ENCODE measurements around the gene ERO1B. TPM values are rescaled to one million over a fixed set of nuclear protein-coding genes. Genes with fewer than 3 reads are reported as not detected.
"Not testable (repeated sequence)": the region's sequence is repeated elsewhere in the genome, so short reads cannot be mapped to it uniquely, and the experiment has no call there.

The ERO1B gene, protein sequence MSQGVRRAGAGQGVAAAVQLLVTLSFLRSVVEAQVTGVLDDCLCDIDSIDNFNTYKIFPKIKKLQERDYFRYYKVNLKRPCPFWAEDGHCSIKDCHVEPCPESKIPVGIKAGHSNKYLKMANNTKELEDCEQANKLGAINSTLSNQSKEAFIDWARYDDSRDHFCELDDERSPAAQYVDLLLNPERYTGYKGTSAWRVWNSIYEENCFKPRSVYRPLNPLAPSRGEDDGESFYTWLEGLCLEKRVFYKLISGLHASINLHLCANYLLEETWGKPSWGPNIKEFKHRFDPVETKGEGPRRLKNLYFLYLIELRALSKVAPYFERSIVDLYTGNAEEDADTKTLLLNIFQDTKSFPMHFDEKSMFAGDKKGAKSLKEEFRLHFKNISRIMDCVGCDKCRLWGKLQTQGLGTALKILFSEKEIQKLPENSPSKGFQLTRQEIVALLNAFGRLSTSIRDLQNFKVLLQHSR
- polyA plus RNA-seq (ENCODE audit: insufficient read length in 4 of 4), result 10 to 100 TPM in 3 of 4 donors, 1 to 10 TPM in 1; 6.1 to 15.1 (median 12.9) TPM

DNA sequence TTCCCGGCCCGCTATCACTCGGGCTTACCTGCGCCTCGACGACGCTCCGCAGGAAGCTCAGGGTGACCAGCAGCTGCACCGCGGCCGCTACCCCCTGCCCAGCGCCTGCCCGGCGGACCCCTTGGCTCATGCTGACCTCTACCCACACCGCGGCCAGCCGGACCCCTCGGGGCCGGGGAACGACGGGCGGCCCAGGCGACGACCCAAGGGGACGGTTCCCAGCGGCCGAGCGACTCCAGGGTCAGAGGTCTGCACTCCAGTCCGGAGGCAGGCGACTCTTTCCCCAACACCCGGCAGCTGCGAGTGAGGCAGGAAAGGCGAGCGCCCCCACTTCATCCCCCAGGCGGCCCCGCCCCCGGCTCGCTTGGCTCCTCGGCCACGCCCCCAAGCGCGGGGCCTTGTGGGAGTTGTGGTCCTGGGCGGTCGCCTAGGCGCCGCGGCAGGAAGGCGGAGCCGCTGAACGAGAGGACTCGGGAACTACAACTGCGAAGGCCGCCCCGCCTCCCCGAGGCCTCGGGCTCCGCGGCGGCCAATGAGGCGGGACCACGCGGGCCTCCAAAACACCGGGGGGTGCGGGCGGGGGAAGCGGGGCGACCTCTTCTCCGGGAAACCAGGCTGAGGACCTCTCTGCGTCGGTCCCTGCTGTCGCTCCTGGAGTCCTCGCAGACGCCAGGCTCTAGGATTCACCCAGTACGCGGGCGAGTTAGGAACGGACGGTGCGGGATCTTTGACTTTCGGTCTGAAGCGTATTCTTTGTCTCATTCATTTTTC, at the start of gene ERO1B:
ERO1B (minus strand) TSS at position 305 of the 771 bp plus-strand sequence; CDS start at position 130, 175 bp downstream.
- peak; percentile 89 to 95 (median 94) for DNase-seq (ENCODE audit: low read depth in 4 of 4, low spot score in 3 of 4)

DNA sequence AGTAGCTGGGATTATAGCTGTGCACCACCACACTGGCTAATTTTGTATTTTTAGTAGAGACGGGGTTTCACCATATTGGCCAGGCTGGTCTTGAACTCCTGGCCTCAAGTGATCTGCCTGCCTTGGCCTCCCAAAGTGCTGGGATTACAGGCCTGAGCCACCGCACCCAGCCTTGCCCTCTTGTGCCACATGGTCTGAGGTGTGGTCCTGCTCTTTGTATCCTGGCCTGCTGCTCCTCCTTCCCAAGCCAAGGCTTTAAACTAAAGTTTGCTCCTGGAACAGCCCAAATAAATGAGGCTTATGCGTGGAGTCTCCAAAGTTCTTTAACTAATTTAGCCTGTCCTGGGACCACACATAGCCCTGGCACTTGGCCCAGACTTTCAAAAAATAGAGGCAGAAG, 49.7 kb upstream of the ERO1B start:
- not testable (repeated sequence) for DNase-seq (ENCODE audit: low read depth in 4 of 4, low spot score in 3 of 4)

DNA sequence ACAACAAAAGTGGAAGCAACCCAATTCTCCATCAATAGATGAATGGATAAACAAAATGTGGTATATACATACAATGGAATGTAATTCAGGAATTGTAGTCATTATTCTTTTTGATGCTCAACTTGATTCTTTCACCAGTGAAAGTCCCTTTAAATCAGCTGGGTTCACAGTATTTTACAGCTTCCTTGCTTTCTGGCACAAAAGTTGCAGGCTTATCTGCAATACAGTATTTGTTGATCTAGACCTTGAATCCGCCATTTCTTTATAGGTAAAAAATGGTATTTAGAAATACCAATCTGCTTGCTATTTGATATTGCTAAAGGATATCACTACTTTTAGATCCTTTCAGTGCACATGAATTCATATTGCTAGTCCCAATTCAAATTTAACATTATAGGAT, 44.7 kb upstream of the ERO1B start:
- no peak for DNase-seq (ENCODE audit: low read depth in 4 of 4, low spot score in 3 of 4)

DNA sequence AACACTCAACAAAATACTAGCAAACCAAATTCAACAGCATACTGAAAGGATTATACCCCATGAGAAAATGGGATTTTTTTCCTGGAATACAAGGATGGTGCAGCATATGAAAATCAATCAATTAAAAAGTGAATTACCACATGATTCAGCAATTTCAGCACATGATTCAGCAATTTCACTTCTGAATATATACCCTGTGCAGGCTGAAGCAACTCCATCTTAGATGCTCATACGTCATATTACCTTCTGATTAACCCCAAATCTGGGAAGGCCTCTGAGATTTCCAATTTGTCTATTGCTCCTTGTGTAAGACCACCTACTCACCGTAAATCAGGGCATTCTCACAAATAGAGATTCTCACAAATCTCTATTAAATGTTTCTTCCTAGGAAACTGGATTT, 43.8 kb upstream of the ERO1B start:
- no peak for DNase-seq (ENCODE audit: low read depth in 4 of 4, low spot score in 3 of 4)

DNA sequence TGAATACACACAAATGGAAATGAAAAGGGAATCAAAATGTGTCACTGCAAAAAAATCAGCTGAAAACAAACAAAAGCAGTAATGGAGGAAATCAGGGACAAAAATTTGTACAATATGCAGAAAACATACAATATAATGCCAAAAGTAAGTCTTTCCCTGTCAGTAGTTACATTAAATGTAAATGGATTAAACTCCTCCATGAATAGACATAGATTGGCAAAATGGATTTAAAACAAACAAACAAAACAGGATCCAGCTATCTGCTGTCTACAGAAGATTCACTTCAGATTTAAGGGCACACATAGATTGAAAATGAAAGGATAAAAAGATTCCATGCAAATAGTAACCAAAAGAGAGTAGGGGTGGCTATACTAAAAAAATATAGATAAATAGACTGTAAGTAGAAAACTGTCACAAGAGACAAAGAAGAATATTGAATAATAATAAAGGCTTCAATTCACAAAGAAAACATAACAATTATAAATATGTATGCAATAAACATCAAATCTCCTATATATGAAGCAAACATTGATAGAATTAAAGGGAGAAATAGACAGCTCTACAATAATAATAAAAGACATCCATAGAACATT, 42.2 kb upstream of the ERO1B start:
- no peak for DNase-seq (ENCODE audit: low read depth in 4 of 4, low spot score in 3 of 4)

DNA sequence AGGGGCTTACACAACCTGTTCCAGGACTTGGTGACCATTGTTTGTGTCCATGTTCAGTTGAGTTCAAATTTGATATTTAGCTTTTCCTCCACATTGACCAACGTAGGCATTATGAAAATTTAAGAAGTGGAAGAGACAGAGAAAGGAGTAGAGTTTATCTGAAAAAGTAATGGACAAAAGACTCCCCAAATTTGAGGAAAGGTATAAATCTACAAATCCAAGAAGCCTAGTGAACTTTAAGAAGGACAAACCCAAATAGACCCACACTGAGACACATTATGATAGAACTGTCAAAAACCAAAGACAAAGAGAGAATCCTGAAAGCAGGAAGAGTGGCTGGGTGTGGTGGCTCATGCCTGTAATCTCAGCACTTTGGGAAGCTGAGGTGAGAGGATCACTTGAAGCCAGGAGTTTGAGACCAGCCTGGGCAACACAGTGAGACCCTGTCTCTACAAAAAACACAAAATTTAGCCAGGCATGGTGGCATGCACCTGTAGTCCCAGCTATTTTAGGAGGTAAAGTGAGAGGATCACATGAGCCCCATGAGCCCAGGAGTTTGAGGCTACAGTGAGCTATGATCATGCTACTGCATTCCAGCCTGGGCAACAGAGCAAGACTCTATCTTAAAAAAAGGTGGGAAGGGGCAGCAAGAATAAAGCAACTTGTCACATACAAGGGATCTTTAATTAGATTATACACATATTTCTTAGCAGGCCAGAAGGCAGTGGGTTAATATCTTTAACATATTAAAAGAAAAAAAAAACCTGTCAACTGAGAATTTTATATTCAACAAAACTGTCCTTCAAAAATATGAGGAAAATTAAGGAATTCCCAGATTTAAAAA, 41.0 kb upstream of the ERO1B start:
- DNase-seq (ENCODE audit: low read depth in 4 of 4, low spot score in 3 of 4), result no peak

DNA sequence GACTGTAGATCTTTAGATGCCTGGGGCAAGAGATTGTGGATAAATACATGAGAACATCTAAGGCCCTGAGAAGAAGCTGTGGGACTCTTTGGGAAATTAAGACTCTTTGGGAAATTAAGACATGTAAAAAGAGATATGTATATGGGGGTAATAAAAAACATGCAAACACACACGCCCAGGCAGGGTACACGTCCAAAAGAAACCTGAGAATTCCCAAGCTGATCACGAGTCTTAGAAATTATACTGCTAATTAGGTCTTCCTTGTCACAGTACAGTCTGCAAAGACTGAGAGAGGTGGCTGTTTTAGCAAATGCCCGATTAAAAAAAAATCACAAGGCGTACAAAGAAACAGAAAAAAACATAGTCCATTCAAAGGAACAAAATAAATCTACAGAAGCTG, 39.3 kb upstream of the ERO1B start:
- no peak for DNase-seq (ENCODE audit: low read depth in 4 of 4, low spot score in 3 of 4)

DNA sequence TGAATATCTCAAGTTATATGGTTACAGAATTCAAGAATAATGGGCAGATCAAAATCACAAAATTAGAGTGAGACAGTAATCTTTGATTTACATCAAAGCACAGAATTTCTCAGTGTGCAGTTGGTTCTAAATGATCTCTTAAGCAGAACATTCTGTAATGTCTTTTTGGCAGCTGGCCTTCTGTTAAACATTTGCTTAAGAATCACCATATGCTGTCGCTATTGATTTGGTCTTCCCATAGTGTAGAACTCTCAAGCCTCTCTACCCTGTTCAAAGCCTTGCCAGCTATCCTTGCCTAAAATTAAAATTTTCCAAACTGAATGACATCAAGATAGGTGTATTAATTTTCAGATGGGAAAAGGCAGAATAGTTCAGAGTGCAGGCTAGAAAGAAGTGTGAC, 38.9 kb upstream of the ERO1B start:
- no peak for DNase-seq (ENCODE audit: low read depth in 4 of 4, low spot score in 3 of 4)

DNA sequence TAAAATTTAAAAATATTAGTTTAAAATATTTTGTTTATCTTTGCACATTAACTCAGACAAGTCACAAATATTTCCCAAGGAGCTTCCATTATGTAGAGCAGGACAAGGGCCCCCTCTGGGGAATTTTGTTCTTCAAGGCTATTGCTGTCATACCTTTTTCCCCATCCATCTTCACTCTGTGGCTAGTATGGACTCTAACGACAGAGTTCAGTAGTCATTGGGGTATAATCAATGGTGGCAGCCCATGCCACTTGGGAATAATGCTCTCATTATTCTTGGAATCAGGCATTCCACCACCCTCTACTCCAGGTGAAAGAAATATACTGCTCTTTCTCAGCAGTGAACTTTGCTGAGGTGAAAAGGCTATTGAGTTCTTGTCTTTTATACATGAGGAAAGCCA, 38.5 kb upstream of the ERO1B start:
- no peak for DNase-seq (ENCODE audit: low read depth in 4 of 4, low spot score in 3 of 4)

DNA sequence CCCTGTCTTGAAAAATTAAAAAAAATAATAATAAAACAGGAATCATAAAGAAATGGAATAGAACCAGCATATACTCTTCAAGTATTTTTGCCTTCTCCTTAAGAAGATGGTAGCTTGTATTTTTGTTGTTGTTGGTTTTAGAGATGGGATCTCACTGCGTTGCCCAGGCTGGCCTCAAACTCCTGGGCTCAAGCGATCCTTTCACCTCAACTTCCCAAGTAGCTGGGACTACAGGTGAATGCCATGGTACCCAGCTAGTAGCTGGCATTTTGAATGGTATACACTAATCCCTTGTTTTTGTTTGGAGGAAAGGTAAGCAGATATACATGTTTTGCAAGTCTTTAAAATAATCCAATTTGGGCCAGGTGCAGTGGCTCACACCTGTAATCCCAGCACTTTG, 34.7 kb upstream of the ERO1B start:
- no peak for DNase-seq (ENCODE audit: low read depth in 4 of 4, low spot score in 3 of 4)

DNA sequence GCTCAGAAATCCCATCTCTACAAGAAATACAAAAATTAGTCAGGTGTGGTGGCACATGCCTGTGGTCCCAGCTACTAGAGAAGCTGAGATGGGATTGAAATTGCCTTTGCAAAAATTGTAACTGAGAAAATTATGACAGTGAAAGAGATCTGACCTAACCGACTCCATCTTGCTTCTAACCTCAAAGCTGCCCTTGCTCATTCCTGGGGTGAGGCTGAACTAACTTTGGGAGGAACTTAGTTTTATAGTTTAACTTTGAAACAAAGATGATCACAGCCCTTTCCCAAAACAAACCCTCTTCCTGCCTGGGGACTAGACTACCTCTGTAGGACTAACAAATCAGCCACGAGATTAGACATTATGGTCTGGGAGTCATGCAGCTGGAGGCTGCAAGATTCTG, 33.8 kb upstream of the ERO1B start:
- no peak for DNase-seq (ENCODE audit: low read depth in 4 of 4, low spot score in 3 of 4)

DNA sequence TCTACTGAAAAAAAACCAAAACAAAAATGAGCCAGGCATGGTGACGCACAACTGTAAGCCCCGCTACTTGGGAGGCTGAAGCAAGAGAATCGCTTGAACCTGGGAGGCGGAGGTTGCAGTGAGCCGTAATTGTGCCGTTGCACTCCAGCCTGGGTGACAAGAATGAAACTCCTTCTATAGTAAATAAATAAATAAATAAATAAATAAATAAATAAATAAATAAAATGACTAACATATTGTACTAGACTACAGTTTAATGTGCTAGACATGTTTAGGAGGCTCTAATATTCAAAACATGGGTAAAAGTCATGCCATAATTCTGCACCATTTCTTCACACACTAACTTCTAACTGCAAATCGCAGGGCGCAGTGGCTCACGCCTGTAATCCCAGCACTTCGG, 33.3 kb upstream of the ERO1B start:
- DNase-seq (ENCODE audit: low read depth in 4 of 4, low spot score in 3 of 4), result no peak

DNA sequence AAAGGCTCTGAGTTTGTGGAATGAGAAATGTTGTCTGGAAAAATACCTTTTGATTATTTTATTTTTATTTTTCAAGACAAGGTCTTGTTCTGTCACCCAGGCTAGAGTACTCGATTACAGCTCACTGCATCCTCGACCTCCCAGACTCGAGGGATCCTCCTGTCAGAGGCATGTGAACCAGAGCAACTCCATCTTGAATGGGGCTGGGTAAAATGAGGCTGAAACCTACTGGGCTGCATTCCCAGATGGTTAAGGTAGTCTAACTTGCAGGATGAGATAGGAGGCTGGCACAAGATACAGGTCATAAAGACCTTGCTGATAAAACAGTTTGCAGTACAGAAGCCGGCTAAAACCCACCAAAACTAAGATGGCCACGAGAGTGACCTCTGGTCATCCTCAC, 32.3 kb upstream of the ERO1B start:
- not testable (repeated sequence) for DNase-seq (ENCODE audit: low read depth in 4 of 4, low spot score in 3 of 4)

DNA sequence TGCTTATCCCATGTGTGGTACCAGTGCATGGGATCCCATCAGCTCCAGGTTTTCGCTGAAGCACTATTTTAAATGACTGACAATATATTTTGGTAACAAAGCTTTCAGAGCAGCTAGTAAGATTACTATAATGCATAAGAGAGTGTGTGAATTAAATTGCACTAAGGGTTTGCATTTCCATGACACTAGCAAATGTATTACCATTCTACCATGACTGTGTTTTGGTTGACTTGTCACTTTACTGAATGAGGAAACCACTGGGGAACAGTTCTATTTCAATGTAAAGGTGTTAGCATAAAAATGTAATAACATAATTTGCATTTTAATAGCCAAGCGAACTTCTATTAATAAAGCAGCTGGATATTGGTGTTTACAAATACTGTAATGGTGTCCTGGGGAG, 31.7 kb upstream of the ERO1B start:
- no peak for DNase-seq (ENCODE audit: low read depth in 4 of 4, low spot score in 3 of 4)

DNA sequence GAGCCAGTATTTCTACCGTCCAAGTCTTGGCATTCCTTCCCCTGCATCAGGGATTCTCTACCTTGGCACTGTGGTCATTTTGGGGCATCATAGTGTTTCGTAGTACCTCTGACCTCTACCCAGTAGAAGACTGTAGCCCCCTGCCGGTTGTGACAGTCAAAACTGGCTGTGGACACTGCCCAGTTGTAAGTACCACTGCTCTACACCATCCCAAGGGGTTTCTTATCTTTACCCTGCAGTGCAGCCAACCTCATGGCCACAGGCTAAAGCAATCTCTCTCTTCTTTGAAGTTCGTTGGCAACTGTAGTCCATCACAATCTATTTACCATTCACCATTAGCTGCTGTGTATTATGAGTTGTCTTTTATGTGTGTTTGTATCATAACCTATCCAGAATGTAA, 29.3 kb upstream of the ERO1B start:
- DNase-seq (ENCODE audit: low read depth in 4 of 4, low spot score in 3 of 4), result no peak

DNA sequence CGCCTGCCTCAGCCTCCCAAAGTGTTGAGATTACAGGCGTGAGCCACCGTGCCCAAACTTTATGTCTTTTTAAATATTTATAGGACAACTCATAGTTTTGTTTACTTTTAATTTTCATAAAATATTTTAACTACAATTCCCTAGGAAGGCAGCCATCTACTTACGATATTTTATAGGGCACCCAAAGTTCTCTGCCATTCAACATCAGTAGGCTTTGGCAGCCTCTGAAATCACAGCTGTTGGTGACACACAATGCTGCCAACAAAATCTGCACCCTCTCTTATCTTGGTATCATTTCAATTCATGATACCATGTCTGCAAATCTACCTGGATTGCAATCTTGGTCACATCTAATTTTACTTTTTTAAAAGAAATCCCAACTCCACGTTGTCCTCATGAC, 27.1 kb upstream of the ERO1B start:
- DNase-seq (ENCODE audit: low read depth in 4 of 4, low spot score in 3 of 4), result no peak

DNA sequence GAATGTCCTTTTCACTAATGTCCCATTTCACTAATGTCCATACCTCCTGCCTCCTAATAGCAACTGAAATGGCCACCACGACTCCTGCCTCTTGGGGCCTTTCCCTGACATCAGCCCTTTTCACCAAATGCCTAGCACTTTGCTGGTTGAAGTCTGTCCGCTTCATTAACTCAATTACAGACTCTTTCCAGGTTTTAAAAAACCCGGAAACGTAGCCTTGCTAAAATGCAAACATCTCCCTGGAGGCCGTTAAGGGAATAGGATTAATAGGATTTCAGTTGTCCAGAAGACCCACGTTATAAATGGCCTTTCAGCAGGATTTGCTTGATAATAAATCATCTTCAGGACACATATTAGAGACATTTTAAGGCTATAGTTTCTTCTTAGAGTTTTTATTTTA, 25.7 kb upstream of the ERO1B start:
- DNase-seq (ENCODE audit: low read depth in 4 of 4, low spot score in 3 of 4), result no peak

DNA sequence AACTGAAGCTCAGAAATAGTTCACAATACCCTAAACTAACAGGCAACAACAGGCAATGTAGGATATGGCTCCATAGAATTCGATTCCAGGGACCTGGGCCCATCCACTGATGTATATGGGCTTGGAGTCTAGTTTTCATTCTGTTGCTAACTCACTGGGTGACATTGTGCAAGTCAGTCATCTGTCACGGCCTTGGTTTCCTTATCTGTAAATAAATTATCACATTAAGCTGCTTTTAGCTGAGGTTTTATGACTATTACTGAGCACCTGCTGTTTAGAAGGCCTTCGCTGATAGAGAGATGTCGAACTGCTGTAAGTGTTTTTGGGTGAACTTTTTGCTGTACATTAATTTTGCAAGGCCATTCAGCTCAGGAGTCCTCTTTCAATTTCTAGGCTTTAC, 22.9 kb upstream of the ERO1B start:
- no peak for DNase-seq (ENCODE audit: low read depth in 4 of 4, low spot score in 3 of 4)

DNA sequence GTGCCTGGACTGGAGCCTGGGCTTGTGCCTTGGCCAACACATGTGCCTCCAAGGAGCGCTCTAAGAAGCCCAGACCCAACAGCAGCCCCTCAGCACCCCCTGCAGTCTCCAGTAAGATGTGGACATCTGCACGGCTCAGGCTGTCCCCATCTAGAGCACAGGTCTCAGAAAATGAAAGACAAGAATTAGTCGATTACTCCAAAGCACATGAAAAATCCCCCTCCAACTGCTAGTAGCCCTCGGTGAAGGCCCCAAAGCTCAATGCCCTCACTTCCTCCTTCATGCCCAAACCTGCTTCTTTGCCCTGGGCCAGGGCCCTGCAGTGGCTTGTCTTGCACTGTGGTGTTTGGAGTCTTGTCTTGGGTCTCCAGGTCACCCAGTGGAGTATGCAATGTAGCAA, 21.9 kb upstream of the ERO1B start:
- DNase-seq (ENCODE audit: low read depth in 4 of 4, low spot score in 3 of 4), result no peak

DNA sequence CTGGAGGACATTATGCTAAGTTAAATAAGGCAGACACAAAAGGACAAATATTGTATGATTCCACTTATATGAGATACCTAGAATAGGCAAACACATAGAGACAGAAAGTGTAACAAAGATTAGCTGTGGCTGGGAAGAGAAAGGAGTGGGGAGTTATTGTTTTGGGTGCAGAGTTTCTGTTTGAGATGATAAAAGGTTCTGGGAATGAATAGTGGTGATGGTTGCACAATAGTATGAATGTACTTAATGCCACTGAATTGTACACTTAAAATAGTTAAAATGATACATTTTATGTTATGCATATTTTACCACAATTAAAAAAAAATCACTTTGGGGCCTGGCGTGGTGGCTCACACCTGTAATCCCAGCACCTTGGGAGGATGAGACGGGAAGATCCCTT, 21.2 kb upstream of the ERO1B start:
- no peak for DNase-seq (ENCODE audit: low read depth in 4 of 4, low spot score in 3 of 4)

DNA sequence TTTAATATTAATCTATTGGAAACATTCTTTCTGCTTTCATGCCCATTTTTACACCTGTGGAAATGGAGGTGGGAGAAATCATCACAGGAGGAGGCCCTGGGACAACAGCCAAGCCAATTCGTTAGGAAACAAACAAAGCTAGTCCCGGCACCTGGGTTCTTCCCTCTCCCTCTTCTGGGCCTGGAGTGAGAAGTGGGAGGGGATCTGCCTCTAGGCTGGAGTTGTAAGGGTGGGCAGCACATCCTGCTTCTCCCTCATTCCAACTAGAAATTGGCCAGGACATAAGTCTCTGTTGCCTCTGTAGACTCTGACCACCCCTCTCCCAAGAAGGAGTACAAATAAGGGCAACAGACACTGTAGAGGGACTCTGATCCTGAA, 20.2 kb upstream of the ERO1B start:
- DNase-seq (ENCODE audit: low read depth in 4 of 4, low spot score in 3 of 4), result no peak
